Measurements from ENCODE around the gene AQP10.
A peak's percentile ranks its signal among the peaks of the same experiment; 100 is the strongest.
"Not testable (repeated sequence)": the region's sequence is repeated elsewhere in the genome, so short reads cannot be mapped to it uniquely, and the experiment has no call there.

The AQP10 gene

DNA sequence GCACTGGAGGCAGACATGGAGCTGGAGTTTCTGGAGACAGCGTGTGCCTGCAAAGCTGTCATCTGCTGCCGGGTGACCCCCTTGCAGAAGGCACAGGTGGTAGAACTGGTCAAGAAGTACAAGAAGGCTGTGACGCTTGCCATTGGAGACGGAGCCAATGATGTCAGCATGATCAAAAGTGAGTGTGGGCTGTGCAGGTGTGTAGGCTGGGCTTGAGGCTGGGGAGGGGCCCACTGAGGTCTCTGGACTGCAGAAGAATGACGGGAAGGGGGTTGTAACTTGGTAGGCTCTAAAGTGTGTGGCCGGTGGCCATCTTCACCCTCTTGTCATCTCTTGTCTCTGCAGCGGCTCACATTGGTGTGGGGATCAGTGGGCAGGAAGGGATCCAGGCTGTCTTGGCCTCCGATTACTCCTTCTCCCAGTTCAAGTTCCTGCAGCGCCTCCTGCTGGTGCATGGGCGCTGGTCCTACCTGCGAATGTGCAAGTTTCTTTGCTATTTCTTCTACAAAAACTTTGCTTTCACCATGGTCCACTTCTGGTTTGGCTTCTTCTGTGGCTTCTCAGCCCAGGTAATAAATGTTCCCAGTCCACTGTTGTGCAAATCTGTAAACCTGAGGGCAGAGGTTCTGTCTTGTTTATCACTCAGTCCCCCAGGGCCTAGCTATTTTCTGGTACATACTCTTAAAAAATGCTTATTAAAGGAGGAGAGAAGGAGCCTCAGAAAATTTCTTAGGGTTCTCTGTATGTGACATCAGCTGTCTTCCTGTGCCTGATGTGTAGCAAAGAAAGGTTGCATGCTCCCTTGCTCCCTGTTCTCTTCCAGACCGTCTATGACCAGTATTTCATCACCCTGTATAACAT, 24.3 kb downstream of the AQP10 start:
- peak; percentile 51 to 76 (median 56) for DNase-seq

- peak in 3 of 4 experiments; percentile 31 to 51 (median 40) for DNase-seq
Observed at GRCh38 chr1:154346276-154346917, 25.5 kb downstream of the AQP10 start.

- DNase-seq: no peak
Observed at GRCh38 chr1:154347961-154348360, 27.1 kb downstream of the AQP10 start.

GRCh38 chr1:154348429-154349076, 27.7 kb downstream of the AQP10 start:
- no peak for DNase-seq

- DNase-seq: no peak
Observed at GRCh38 chr1:154349121-154349520, 28.2 kb downstream of the AQP10 start.

DNA sequence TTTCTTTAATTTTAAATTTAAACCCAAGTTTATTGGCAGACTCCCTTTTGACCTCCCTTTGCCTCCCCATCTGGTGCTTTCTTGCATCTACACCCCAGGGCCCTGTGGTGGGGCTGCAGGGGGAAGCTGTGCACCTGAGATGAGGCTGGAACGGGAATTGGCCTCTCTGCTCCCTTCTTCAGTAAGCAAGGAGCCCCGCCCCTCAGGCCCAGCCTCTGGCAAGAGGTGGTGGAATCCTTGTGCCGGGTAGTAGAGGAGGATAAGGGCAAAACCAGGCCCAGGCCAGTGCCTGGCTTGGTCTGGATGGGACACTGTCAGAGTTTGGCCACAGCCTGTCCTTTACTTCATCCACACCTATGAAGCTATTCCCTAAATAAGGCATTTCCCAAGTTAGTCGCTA, 29.5 kb downstream of the AQP10 start:
- DNase-seq: no peak

GRCh38 chr1:154351363-154352068, 30.6 kb downstream of the AQP10 start:
- no peak for DNase-seq

GRCh38 chr1:154352245-154352580, 31.3 kb downstream of the AQP10 start:
- DNase-seq: no peak

- peak; percentile 51 to 77 (median 68) for DNase-seq
Observed at GRCh38 chr1:154352581-154353459, 31.9 kb downstream of the AQP10 start.

GRCh38 chr1:154353460-154353904, 32.6 kb downstream of the AQP10 start:
- DNase-seq: peak; percentile 66 to 85 (median 78)

GRCh38 chr1:154353966-154354365, 33.1 kb downstream of the AQP10 start:
- DNase-seq: no peak

GRCh38 chr1:154358519-154358918, 37.6 kb downstream of the AQP10 start:
- DNase-seq: no peak

- no peak for DNase-seq
Observed at GRCh38 chr1:154360288-154360687, 39.4 kb downstream of the AQP10 start.

DNA sequence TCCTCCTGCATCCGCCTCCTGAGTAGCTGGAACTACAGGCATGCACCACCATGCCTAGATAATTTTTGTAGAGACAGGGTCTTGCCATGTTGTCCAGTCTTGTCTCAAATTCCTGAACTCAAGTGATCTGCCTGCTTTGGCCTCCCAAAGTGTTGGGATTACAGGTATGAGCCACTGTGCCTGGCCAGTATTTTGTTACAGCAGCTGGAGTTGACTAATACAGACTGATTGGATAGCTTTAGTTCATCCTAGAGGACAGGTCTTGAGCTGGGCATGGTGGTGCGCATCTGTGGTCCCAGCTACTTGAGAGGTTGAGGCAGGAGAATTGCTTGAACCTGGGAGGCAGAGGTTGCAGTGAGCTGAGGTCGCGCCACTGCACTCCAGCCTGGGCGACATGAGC, 40.0 kb downstream of the AQP10 start:
- DNase-seq: not testable (repeated sequence)

- DNase-seq: no peak
Observed at GRCh38 chr1:154361357-154361756, 40.5 kb downstream of the AQP10 start.

GRCh38 chr1:154371436-154371835, 50.5 kb downstream of the AQP10 start:
- DNase-seq: no peak

DNA sequence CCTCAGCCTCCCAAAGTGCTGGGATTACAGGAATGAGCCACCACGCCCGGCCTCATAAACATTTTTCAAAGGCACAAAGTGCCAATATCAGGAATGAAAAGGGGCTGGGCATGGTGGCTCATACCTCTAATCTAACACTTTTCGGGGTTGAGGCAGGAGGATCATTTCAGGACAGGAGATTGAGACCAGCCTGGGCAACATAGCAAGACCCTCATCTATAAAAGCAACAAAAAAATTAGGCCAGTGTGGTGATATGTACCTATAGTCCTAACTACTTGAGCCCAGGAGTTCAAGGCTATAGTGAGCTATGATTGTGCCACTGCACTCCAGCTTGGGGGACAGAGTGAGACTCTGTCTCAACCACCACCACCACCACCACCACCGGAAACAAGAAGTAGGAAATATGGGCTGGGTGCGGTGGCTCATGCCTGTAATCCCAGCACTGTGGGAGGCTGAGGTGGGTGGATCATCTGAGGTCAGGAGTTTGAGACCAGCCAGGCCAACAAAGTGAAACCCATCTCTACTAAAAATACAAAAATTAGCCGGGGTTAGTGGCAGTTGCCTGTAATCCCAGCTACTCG, 53.0 kb downstream of the AQP10 start:
- peak; percentile 20 to 56 (median 48) for DNase-seq

Measured in suppressor macrophage (primary cell).